A673 (cell line): ENCODE measurements around the gene GIMAP5.
"Not testable (repeated sequence)": the region's sequence is repeated elsewhere in the genome, so short reads cannot be mapped to it uniquely, and the experiment has no call there.

Experiments
- CTCF ChIP-seq: fragments of 300-800, 200-600 bp; sonication (generic); conservative IDR thresholded peaks from 2 replicates; pipeline ENCODE4 v1.5.1; 2017; ENCODE audit warnings: low read depth, mild to moderate bottlenecking, antibody characterized with exemption, low read length, moderate library complexity, mixed read lengths
- EZH2 ChIP-seq: fragments of 200-600 bp; sonication (generic); IDR thresholded peaks from 2 replicates; pipeline ENCODE4 v1.6.1; 2017; ENCODE audit warnings: borderline replicate concordance, low read depth, mild to moderate bottlenecking, mixed read lengths, antibody characterized with exemption, low read length; ENCODE audit not compliant: poor library complexity, severe bottlenecking

- TF ChIP-seq CTCF, EZH2: not testable (repeated sequence)
Observed at GRCh38 chr7:150774131-150774530, 36.9 kb downstream of the GIMAP5 start.
